IPS-11a (cell line): Measurements from ENCODE around the gene SYT17.

ENCODE experiments used
- H3K4me3 ChIP-seq: one replicate; pipeline ENCODE4 v1.5.1; 2013; ENCODE audit warnings: low read depth, low read length, control low read depth

The SYT17 gene

DNA sequence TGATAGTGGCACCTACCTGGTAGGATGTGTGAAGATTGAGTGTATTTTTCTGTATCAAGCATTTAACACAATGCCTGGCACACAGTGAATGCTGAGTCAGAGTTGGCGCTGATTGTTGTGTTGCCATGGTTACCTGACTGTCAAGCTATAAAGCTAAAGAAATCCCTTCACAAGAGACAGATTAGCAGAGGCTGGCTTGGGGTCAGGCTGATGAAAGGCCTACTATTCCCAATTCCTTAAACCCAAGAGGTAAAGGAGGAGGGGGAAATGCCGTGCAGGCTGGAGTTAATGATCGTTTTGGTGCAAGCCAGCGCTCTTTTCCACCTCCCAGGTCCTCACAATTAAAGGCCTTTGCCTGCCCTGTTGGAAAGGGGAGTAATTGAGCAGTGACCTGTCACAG is 123.4 kb downstream of the SYT17 start:
- no peak overlapping the region for H3K4me3 ChIP-seq

DNA sequence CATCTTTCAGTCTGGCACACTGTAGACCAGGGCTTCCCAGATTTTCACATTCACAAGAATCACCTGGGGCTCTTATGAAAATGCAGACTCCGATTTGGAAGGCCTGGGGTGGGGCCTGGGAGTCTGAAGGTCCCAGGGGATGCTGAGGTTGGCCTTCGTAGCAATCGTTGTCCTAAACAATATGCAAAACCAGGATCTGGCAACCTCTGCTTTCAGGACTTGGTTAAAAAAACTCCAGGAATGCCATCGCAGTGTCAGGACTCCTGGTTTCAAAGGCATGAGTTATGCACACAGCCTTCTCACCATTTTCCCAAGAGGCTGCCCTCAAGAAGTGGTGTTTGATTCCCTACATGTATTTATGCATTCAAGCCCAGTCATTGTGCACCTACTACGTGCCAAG is 124.1 kb downstream of the SYT17 start:
- no peak overlapping the region for H3K4me3 ChIP-seq

DNA sequence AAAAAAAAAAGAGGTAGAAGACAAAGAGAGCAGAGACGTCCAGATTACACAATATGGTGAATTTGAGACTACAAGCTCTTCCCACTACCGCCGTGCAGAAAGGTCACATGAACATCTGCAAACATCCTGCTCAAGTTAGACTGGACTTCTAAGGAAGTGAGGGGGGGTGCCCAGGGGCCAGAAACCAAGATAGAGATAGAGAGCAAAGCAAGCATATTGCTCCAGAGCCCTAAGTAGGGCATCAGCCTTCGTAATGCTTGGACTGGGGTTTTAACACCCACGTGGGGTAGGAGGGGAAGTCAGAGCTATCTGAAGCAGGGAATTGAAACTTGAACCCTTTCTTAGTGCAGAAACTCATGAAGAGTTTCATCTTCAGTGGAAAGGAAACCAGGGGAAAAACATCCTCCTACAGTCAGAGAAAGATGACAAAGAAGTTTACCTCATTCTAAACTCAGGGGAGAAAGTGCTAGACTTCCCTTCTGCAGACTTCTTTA is 126.2 kb downstream of the SYT17 start:
- no peak overlapping the region for H3K4me3 ChIP-seq

DNA sequence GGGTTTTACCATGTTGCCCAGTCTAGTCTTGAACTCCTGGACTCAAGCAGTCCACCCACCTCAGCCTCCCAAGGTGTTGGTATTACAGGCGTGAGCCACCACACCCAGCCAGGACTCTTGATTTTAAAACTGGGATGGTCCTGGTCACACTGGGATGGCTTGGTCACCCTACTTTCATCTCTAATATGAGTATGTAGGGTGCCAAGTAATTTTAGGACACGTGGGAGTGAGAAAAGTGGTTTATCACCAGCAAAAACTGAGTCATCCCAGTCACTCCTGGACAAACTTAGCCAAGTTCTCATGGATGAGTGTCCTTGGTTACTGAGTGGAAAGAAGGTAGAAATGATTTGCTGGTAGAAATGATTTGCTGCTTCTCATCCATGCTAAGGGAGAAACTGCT is 127.4 kb downstream of the SYT17 start:
- no peak overlapping the region for H3K4me3 ChIP-seq

DNA sequence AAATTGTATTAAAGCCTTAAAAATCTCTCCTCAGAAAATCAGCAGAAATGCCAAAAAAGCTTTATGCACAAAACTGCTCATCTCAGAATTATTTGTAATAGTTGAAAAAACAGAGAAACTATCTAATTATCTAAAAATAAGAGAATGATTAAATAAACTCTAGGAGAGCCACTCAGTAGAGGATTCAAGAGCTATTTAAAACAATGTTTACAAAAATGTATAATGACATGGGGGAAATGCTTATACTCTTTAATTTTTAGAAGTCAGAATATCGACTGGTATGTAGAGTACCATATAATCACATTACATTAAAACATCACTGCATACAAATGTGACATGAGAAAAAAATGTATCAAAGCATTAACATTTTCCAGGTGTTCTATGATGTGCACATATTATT is 129.4 kb downstream of the SYT17 start:
- H3K4me3 ChIP-seq: no peak overlapping the region

DNA sequence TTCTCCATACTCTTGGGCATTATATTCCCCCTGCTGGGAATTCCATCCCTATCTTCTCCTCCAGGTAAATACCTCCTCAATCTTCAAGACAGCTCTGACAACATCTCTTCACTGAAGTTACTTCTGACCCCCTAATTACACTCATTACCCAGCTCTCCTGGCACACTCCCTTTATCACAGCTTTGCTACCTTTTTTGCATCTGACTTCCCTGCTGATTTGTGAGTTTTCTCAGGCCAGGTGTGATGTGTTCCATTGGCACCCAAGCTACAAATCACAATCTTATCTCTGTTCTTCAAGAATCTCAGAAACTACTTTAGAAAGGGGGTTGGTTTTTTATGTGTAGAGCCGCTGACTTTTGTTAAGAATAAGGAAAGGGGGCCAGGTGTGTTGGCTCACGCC is 131.5 kb downstream of the SYT17 start:
- no peak overlapping the region for H3K4me3 ChIP-seq

DNA sequence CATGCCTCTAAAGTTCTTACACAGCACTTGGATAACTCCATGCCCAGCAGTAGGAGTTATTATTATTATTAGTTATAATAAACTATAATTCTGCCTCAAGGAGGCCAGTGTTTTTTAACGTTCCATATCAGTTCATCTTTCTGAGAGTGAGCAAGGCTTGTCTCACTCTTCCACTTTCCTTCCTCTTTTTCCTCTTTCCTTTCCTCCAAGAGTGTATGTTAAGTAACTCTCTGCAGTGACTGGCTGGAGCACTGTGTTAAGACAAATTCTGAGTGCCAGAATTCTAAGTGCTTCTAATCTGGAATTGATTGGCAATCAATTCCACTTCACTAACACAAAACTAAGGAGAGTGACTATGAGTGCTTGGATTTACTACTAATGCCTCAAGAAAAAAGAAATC is 133.9 kb downstream of the SYT17 start:
- H3K4me3 ChIP-seq: no peak overlapping the region

DNA sequence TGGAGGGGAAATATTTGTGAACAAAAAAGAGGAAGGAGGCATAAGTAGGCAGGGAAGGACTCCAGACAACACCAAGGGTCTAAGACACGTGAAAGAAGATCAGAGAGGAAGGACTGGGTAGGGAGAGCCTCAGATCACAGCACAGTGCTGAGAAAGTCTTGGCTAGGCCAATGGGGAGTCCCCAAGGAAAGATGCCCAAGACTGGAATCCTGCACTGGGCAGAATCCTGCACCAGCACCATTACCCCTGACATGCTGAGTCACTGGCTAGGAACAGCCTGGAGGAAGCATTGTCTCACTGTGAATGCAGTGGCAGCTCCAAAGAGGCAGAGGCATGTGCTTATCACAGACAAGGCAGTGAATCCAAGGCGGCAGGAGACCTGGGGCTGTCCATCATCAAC is 136.7 kb downstream of the SYT17 start:
- no peak overlapping the region for H3K4me3 ChIP-seq

DNA sequence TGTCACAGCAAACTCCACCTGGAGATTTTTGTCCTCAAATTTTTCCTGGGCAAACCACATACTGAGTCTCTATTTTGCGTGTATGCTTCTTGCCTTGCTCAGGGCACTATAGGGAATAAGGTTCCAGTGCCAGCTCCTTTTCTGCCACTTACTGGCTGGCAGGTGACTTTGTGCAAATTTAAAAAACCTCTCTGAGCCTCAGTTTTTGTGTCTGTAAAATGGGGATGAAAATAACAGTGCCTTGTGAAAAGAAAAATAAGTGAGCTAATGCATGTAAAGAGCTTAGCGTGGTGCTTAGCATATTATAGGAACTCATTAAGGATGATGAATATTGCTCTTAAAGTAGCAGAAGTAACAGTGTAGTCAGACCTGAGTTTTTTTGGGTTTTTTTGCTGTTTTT is 137.4 kb downstream of the SYT17 start:
- H3K4me3 ChIP-seq: no peak overlapping the region

DNA sequence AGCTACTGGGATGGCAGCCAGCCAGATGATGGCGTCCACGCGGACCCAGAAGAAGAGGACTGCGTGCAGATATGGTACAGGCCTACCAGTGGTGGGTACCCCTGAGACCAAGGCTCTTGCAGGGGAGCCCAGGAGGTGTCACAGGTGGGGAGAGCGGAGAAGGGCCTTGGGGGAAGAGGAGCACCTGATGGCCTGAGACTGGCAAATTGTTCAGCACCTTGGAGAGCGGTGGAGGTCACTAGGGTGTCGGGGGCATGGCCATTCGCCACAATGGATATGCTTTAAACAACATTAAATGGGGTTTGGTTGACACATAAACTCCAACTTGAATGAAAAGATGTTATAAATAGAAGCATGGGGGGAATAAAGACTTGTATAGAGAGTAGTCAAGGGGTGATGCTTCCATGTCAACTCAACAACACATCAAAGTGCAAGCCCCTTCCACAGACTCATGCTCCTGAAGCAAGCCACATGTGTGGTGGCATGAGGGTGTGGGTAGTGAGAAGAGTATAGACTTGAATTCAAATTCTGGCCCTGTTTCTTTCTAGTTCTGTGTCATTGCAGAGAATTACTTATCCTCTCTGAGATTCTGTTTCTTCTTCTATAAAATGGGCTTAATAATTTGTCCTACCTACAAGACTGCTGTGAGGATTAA is 139.7 kb downstream of the SYT17 start:
- no peak overlapping the region for H3K4me3 ChIP-seq

DNA sequence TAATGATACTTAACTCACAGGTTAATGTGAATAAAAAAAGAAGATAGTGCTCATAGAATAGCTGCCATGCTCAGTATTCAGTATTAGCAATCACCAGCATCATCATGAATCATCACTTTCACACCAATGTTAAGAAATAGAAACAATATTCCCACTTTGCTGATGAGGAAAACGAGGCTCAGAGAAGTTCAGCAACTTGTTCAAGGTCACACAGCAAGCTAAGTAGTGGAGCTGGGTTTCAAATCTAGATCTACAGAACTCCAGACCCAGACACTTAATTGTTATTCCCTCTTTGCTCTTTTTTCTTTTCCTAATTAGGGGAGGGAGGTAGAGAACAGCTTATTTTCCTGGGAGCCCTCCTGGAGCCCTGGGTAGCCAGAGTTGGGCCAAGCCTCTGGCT is 140.4 kb downstream of the SYT17 start:
- no peak overlapping the region for H3K4me3 ChIP-seq

DNA sequence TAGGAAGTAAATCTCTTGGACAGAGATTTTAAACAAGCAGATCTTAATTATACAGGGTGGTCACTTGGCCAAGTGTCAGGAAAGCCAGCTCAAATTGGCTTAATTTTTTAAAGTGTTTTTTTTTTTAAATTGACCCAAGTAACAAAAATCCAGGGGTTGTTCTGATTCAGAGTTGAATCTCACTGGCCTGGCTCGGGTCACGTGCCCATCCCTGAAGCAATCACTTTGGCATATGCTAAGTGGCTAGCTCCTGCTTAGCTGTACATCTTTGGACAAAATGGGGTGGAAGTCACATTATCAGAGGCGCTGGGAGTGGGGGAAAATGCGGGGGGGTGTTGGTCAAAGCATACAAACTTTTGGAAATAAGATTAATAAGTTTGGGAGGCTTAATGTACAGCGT is 141.1 kb downstream of the SYT17 start:
- no peak overlapping the region for H3K4me3 ChIP-seq

DNA sequence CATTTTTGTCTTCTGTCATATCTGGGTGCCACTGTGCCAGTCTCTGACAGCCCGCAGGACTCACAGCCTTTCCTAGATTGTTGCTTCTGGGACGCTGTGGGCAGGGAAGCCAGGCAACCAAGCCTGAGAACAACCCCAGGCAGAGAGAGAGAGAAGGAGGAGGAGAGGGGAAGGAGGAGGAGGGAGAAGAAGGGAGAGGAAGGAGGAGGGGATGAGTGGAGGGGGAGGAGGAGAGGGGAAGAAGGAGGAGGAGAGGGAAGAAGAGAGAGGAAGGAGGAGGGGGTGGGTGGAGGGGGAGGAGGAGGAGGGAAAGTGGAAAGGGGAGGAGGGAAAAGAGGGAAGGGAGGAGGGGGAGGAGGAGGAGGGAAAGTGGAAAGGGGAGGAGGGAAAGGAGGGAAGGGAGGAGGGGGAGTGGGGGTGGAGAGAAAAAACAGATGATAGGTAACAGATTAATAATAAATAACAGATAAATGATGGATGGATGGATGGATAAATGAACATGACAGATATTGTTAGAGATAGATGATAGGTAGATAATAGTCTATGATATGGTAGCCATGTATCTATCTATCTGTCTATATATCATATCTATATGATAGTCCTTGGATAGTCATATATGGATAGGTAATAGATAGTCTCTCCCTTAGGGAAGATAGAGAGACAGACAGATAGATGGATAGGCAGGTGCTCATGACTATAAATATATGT is 146.8 kb downstream of the SYT17 start:
- no peak overlapping the region for H3K4me3 ChIP-seq

DNA sequence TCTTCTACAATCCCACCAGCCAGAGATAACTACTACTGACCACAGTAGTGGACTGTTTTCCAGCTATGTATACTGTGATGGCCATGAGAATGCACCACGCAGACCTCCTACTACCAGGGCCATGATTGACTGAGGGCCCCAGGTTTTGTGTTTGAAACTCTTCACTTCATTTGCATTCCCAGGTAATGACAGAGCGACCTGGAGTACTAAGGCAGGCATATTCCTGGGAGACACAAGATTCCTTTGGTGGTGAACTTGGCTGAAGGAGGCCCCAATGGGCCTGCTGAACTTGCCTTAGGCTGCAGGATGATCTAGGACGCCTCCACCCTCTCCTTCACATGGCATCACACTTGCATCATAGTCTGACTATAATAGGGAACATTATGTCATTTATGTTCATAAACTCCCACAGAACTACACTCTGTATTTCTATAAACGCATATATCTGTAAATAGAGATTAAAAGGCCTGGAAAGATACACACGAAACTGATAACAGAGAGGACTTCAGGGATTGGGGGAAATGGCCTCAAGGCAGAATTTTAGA is 147.9 kb downstream of the SYT17 start:
- H3K4me3 ChIP-seq: no peak overlapping the region

DNA sequence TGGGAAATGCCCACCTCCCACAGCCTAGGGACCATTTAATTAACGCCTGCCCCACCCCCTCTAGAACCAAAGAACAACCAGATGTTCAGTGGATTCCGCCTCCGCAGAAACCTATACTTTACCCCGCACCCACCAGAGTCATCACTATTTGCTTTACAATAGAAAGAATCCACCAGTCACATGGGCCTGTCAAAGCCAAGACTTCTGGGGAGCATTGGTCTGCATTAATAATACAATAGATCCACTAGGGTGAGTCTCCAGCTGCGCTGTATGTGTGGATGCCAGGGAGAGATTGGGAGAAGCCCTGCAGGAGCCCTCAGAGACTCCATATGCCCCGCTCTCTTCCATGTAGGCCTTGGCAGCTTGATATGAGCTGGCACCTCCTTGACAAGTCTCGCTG is 148.8 kb downstream of the SYT17 start:
- no peak overlapping the region for H3K4me3 ChIP-seq
